ENCODE measurements around the gene UGT2A2. TPM values are rescaled to one million over a fixed set of nuclear protein-coding genes. Genes with fewer than 3 reads are reported as not detected.
"Not testable (repeated sequence)": the region's sequence is repeated elsewhere in the genome, so short reads cannot be mapped to it uniquely, and the experiment has no call there.

Gene UGT2A2
- not detected for total RNA-seq
- polyA plus RNA-seq = not detected
- long read RNA-seq, donor 1 = 0 reads
- long read RNA-seq, donor 2 = 0 reads
- long read RNA-seq, donor 3 = 0 reads

GRCh38 chr4:69639542-69639941, at the start of gene UGT2A2:
Gene UGT2A2 (minus strand): TSS chr4:69639642. CDS start chr4:69639640, 2 bp downstream.
- no peak within 1 kb of the TSS for H3K27ac ChIP-seq
- H3K4me3 ChIP-seq = no peak within 1 kb of the TSS
- intact Hi-C loops (cut with DNase I) = no loop called here
- no peaks in the 10 kb centered on the region for H3K4me1 ChIP-seq
- H3K27me3 ChIP-seq = no peaks in the 10 kb centered on the region
- no peaks in the 10 kb centered on the region for H3K9me3 ChIP-seq
- 91 to 95% methylated on average over 3 of the region's 3 CpGs for WGBS, 2 donors
- no peak for TF ChIP-seq CTCF (IDR thresholded peaks at IDR 0.05)
- H3K36me3 ChIP-seq = no peaks in the 10 kb centered on the region
- ATAC-seq (no peak), DNase-seq (no peak)

GRCh38 chr4:69684804-69685203, 45.4 kb upstream of the UGT2A2 start:
- no peaks in the 10 kb centered on the region for H3K27me3 ChIP-seq
- no peak overlapping the region for H3K27ac ChIP-seq
- no peak for ATAC-seq
- intact Hi-C loops (cut with DNase I) = loop anchor here in 4 of 10 donors (10.0 kb wide), 4 partner anchors 190 to 880 kb away; no protein-coding TSS in a partner anchor
- WGBS, 2 donors = 64 to 69% methylated on average over 4 of the region's 4 CpGs
- H3K4me3 ChIP-seq = no peak overlapping the region
- no peaks in the 10 kb centered on the region for H3K9me3 ChIP-seq
- H3K4me1 ChIP-seq = no peaks in the 10 kb centered on the region
- no peak for TF ChIP-seq CTCF (IDR thresholded peaks at IDR 0.05)
- no peaks in the 10 kb centered on the region for H3K36me3 ChIP-seq
- no peak for DNase-seq

GRCh38 chr4:69668680-69669079, 29.2 kb upstream of the UGT2A2 start:
- Histone ChIP-seq H3K9me3 (peaks cover 0 to 3% (median 0%) of the 10 kb centered on the region in 11 donors), H3K4me1 (no peaks in the 10 kb centered on the region), H3K27me3 (no peaks in the 10 kb centered on the region), H3K27ac (no peak overlapping the region), H3K36me3 (no peaks in the 10 kb centered on the region), H3K4me3 (no peak overlapping the region)
- ATAC-seq = no peak
- intact Hi-C loops (cut with DNase I) = no loop called here
- no peak for DNase-seq
- TF ChIP-seq CTCF (IDR thresholded peaks at IDR 0.05) = no peak

- intact Hi-C loops (cut with DNase I); H3K27ac ChIP-seq; H3K9me3 ChIP-seq; H3K4me1 ChIP-seq; DNase-seq; H3K36me3 ChIP-seq; ATAC-seq; H3K27me3 ChIP-seq; H3K4me3 ChIP-seq: not testable (repeated sequence)
- WGBS, 2 donors = 83 to 92% methylated on average over 18 to 22 of the region's 22 CpGs
Measured at GRCh38 chr4:69664009-69664408, 24.6 kb upstream of the UGT2A2 start.

- intact Hi-C loops (cut with DNase I); ATAC-seq; H3K36me3 ChIP-seq; H3K4me3 ChIP-seq; DNase-seq; H3K4me1 ChIP-seq; H3K9me3 ChIP-seq; H3K27me3 ChIP-seq; H3K27ac ChIP-seq: not testable (repeated sequence)
- 62 to 68% methylated on average over 4 of the region's 4 CpGs for WGBS, 2 donors
Measured at GRCh38 chr4:69661130-69661803, 21.8 kb upstream of the UGT2A2 start.
